Pons (tissue), 1 donor: Measurements from ENCODE around the gene ERCC5.

Experiments used
- DNase-seq: peaks from one replicate; pipeline ENCODE4 v3.0.0-alpha.2; 2016; ENCODE audit warnings: low spot score

The ERCC5 gene

GRCh38 chr13:102845630-102846260 is at the start of gene ERCC5:
Gene ERCC5 (plus strand): TSS chr13:102846032. CDS start chr13:102846267, 235 bp downstream.
- peak; percentile 93 for DNase-seq

DNA sequence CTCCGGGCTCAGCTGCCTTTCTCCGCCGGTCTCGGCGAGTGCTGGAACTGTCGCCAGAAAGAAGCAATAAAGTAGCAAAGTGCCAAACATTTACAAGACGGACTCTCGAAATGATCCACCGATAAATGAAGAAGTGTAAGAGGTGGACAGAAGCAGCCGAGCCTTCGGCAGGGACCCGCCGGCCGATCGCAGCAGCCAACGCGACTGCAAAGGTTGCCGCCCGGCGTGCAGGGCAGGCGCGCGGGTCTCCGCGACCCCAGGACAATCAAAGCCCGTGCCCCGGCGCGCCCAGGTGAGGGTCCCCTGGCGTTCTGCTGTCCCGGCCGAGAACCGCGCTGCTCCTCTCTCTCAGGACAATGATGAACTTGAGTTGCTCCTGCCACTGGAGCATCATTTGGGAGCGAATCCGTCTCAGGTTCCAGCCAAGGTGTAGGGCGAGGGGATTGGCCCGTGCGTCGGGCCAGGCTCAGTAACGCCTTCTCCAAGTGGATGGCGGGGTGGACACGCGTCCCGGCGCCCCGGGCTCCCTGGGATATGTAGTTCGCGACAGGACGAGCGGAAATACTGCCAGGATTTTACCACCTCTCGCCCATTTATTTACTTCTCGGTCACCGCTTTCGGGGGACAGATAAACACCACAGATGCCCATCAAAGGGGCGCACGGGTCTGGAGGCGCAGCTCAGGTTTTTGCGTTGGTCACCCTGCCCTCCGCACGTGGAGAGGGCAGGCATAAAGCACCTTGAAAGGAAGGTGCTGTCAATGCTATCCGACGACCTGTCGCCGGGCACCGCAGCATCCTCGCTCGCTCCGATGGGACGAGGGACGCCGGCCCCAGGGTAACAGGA is 47.0 kb upstream of the ERCC5 start, which contains the start of the genes BIVM and POGLUT2:
TSS of gene BIVM (plus strand) at position 539 of the 845 bp plus-strand sequence. CDS start 8,149 bp downstream, outside the sequence.
TSS of gene POGLUT2 (minus strand) at position 396 of the 845 bp plus-strand sequence. CDS start at position 90, 306 bp downstream.
- peak; percentile 84 for DNase-seq

GRCh38 chr13:102799426-102800144 is 46.2 kb upstream of the ERCC5 start:
- peak; percentile 26 for DNase-seq

DNA sequence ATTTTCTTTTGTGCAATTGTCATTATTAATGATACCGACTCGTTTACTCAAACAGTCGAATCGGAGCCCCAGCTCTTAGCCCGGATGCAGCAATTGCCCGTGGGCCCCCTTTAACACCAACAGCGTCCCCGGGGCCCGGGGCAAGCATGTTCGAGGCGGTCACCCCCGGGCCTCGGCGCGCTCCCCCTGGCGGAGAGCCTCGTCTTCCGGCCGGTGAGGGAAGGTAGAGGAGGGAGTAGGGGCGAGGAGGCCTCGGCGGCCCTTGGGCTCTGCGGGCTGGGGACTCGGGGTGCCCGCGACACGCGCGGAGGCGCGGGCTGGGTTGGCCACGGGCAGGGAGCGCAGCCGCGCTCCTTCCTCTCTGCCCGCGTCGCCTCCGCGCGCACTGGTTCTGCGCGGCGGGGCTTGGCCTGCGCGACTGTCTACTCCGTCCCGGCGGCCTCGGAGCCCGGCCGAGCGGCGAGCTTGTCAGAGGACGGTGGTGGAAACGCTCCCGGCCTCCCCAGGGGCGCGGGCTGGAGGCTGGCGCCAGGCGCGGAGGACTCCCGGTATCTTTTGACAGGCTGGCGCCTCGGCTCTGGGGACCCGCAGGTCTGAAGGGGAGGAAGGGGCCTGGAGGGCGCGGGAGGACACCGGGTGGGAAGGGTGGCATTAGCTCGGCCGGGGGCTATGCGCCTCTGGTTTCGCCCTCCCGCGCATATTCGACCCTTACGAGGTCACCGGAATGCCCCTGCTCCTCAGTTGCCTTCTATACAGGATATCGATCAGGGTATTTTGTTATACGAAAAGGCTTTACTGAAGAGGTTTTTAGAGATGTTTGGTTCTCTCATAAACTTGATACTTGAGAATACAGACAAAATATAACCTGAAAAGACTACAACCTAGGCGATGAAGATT is 45.4 kb upstream of the ERCC5 start:
- DNase-seq, result peak; percentile 74

GRCh38 chr13:102805680-102806079 is 40.2 kb upstream of the ERCC5 start:
- DNase-seq, result no peak

DNA sequence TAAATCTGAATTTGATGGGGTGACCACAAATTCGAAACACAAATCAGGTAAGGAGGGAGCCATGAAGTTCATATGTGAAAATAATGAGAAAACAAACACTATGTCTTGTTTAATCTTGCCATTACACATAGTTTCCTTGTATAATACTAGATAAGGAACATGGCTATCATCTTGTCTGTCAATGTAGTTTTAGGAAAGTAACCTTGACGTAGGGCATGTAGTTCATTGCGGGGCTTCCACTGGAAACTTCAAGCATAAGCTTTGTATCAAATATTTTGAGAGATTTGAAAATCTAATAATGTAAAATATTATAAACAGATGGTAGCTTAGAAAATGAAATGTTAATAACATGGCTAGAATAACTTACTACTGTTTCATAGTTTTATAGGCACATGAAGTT is 38.1 kb upstream of the ERCC5 start:
- no peak for DNase-seq

DNA sequence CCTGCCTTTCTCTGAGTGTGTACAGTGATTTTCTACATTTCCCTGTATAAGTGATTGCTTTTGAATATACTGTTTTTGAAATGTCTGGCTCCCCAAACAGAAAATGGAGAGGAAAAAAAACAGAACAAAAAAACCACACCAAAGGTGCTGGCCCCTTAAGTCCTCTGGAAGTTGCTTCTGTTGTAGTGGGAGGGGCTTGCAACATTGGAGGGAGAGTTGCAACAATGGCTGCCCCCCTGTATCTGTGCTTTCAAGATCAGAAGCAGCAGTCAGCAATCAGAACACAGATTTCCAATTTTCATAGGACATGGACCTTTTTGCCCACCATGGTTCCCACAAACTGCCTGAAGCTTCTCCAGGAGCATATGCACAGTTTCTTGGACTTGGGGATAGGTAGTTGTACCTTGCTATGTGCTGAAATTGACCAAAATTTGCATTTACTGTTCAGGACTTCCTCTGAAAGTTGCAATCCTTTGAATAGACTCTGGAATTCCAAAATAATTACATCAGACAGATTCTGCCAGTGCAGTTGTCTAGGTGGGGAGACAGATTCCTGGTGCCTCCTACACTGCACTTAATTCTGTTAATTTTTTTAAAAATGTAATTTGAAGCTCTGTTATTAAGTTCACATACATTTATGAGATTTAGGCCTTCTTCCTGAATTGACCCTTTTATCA is 33.1 kb upstream of the ERCC5 start:
- no peak for DNase-seq

GRCh38 chr13:102814025-102814607 is 31.7 kb upstream of the ERCC5 start:
- DNase-seq, result no peak

DNA sequence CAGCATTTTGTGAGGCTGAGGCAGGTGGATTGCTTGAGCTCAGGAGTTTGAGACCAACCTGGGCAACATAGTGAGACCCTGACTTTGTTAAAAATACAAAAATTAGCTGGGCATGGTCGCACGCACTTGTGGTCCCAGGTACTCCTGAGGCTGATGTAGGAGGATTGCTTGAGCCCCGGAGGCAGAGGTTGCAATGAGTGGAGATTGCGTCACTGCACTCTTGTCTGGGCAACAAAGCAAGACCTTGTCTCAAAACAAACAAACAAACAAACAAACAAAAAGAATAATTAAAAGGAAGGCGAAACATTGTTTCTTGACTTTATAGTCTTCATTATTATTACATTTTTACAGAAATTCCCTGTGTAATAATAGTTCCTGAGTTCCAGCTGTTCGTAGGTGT is 31.0 kb upstream of the ERCC5 start:
- no peak for DNase-seq

GRCh38 chr13:102815788-102816187 is 30.0 kb upstream of the ERCC5 start:
- no peak for DNase-seq

DNA sequence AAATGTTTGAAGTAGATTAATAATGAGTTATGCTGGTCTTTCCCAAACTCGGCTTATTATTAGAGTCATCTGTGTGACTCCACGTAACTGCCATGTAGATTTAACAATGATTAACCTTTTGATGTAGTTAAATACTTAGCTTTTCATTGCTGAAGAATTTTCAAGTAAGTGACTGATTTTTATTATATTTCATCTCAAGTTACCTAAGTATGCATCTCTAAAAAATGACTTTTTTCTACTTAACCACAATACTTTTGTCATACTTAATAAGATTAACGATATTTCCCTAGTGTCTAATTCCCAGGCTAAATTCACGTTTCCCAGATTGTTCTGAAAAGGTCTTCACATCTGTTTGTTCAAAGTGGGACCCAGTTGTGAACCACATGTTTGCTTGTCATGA is 29.1 kb upstream of the ERCC5 start:
- DNase-seq, result no peak

- DNase-seq, result no peak
These were observed 28.6 kb upstream of the ERCC5 start for GRCh38 chr13:102817241-102817640.

DNA sequence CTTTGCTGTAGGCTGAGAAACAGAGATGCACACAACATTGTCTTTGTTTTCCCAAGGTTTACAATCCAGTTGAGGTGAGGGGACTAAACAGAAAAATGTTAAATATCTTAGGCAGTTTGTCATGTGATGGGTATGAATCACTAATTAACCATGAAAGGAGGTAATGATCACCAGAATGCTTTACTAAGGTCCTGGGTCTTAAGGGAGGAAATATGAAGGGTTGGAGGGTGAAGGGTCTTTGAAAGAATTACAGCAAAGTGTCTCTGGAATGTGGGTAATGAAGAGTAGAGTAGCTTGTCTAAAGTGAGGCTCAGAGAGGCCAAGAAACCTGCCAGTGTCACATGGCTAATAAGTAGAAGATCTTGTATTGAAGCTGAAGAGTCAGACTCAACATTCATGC is 27.9 kb upstream of the ERCC5 start:
- DNase-seq, result no peak

- no peak for DNase-seq
These were observed 20.4 kb upstream of the ERCC5 start for GRCh38 chr13:102825400-102825799.

DNA sequence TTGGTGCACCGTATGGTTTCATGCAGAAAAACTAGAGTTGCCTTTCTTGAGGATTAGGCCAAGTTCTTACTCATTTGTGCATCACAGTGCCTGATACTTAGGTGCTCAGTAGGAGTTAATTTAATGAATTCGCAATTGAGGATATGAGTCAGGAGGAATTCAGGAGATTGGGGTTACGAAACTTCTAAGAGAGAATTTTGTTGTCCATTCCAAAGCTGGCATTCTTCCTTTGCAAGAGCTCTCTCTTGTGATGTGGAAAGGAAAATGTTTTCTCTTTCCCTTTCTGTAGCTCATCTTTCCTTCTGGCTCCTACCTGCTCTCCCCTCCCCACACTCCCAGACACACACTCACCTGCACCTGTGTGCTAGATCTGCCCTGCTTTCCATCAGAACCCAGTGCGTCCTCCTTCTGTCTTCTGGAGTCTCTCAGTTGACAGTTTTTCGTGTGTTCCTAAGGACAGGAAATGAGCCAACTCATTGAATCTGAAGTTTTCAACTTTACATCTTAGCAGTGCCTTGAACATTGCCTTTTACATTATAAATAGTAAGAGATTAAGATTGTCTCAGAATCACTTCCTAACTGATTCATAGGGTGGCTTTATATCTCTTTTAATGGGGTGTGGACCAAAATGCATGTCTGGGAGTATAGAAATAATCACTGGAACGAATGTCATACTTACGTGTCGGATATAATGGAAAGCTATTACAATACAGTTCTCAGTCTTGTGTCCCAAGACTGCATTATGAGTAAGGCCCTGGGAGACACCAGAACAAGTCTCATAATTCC is 19.7 kb upstream of the ERCC5 start:
- no peak for DNase-seq

DNA sequence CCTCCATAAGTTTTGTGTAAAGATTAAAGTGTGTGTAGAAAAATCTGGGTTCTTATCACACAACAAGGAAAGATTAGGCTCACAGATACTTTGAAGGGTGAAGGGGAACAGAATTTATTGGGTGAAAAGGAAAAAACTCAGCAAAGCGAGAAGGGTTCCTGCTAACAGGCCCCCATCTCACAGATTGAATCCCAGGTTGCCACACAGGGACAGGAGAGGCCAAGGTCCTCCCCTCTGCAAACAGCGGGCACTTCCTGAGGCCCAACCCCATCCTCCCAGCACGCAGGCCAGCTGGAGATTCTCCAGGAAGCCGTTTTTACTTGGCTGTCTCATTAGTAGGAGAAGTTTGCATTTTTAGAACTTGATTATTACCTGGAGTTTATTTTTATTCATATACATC is 15.2 kb upstream of the ERCC5 start:
- DNase-seq, result no peak

- DNase-seq, result no peak
These were observed 9.4 kb upstream of the ERCC5 start for GRCh38 chr13:102836471-102836870.

- DNase-seq, result no peak
These were observed 7.6 kb upstream of the ERCC5 start for GRCh38 chr13:102838273-102838672.

- no peak for DNase-seq
These were observed 6.8 kb upstream of the ERCC5 start for GRCh38 chr13:102838982-102839381.

- no peak for DNase-seq
These were observed 6.4 kb upstream of the ERCC5 start for GRCh38 chr13:102839462-102839861.
